ENCODE data around the gene TRIM41. TPM values are rescaled to one million over a fixed set of nuclear protein-coding genes. Genes with fewer than 3 reads are reported as not detected.

The TRIM41 gene
- total RNA-seq, 1 experiment from 2014 or later = 34.2 TPM

GRCh38 chr5:181173420-181174342, 49.4 kb upstream of the TRIM41 start:
- peaks cover 11% of the 10 kb centered on the region for H3K23me2 ChIP-seq (ENCODE audit: insufficient read length, low read depth, low read length, poor library complexity, severe bottlenecking)
- H3K36me3 Mint-ChIP-seq (ENCODE audit: insufficient read depth in 1 of 3, low read depth in 3 of 3) = no peaks in the 10 kb centered on the region; a peak in 1 of 7 replicates
- no peak overlapping the region for H2BK20ac ChIP-seq (ENCODE audit: low read depth, low read length, poor library complexity, severe bottlenecking)
- peak overlapping the region; percentile 10 for H3K9ac ChIP-seq (ENCODE audit: extremely low read depth, insufficient read length, low read length)
- H4K20me1 ChIP-seq (ENCODE audit: control insufficient read depth, insufficient read depth, insufficient read length) = no peaks in the 10 kb centered on the region
- no peaks in the 10 kb centered on the region for H3K4me1 ChIP-seq (ENCODE audit: insufficient read depth, low read length)
- peak overlapping the region; percentile 65 for H3K4me2 ChIP-seq (ENCODE audit: insufficient read depth, insufficient read length, low read length)
- DNase-seq = peak; percentile 93
- no peaks in the 10 kb centered on the region for H3K9me3 ChIP-seq (ENCODE audit: control insufficient read depth, low read depth, low read length)
- no peaks in the 10 kb centered on the region for H3K79me1 ChIP-seq (ENCODE audit: insufficient read depth, low read depth, low read length, poor library complexity, severe bottlenecking)
- 0 out of 3 replicates have a peak, but pooled peaks have one; percentile 10 for TF ChIP-seq CTCF (conservative IDR thresholded peaks at IDR 0.05)
- peak overlapping the region; percentile 76 to 93 for H3K4me3 Mint-ChIP-seq
- H3T11ph ChIP-seq (ENCODE audit: low read length) = no peak overlapping the region
- no peak overlapping the region for H3K23ac ChIP-seq (ENCODE audit: insufficient read length, low read depth, low read length)
- no peak overlapping the region for H2BK120ac ChIP-seq (ENCODE audit: low read depth, low read length, poor library complexity, severe bottlenecking)
- H3K4me1 Mint-ChIP-seq = peaks cover 21 to 28% of the 10 kb centered on the region in 2 experiments
- no peak overlapping the region for H4K8ac ChIP-seq (replicated peaks; ENCODE audit: insufficient read length, low read depth, low read length)
- no peak overlapping the region for H3K14ac ChIP-seq (ENCODE audit: insufficient read depth, low read length)
- no CpG with 5 or more reads among the region's 50 CpGs for WGBS (ENCODE audit: extremely low coverage, insufficient read length, low lambda C conversion rate)
- peaks cover 2 to 5% of the 10 kb centered on the region in 2 experiments; a peak in 2 of 5 replicates for H3K9me3 Mint-ChIP-seq
- no peaks in the 10 kb centered on the region for H3K79me2 ChIP-seq (ENCODE audit: insufficient read depth, low read length)
- no peak overlapping the region for H2BK15ac ChIP-seq (ENCODE audit: low read depth, low read length)
- peaks cover 58% of the 10 kb centered on the region for H3K27me3 Mint-ChIP-seq (ENCODE audit: low read depth)
- no peak overlapping the region for H2BK5ac ChIP-seq (ENCODE audit: insufficient read length, low read length)
- H3K27ac Mint-ChIP-seq = peak overlapping the region; percentile 17 to 79 (median 73); a peak in 5 of 7 replicates
- H3K27ac ChIP-seq (ENCODE audit: insufficient read length, low read depth, low read length) = no peak overlapping the region
- H4K5ac ChIP-seq (ENCODE audit: insufficient read length, low read depth, low read length) = no peak overlapping the region
- H3K27me3 ChIP-seq (ENCODE audit: insufficient read depth, low read length) = peaks cover 10% of the 10 kb centered on the region
- no peak overlapping the region for H3K18ac ChIP-seq (ENCODE audit: insufficient read length, low read depth, low read length)
- H2AFZ ChIP-seq (ENCODE audit: low read length) = peak overlapping the region; percentile 82
- no peak overlapping the region for H3K4ac ChIP-seq (ENCODE audit: low read depth, low read length)
- H4K91ac ChIP-seq (ENCODE audit: insufficient read length, low read depth, low read length) = no peak overlapping the region
- no peak overlapping the region for H2BK12ac ChIP-seq (ENCODE audit: insufficient read length, low read depth, low read length)
- H3K56ac ChIP-seq (ENCODE audit: insufficient read length, low read depth, low read length) = no peak overlapping the region
- no peak overlapping the region for H2AK5ac ChIP-seq (ENCODE audit: insufficient read length, low read length)

All from H9 (cell line).